IMR-90 (cell line): ENCODE measurements around the gene SUGP2. TPM values are rescaled to one million over a fixed set of nuclear protein-coding genes. Genes with fewer than 3 reads are reported as not detected.

ENCODE experiments used
- ATAC-seq: fragments of 200-7000 bp; cut with Tn5 transposase; 2 replicates; pipeline ENCODE4 v1.9.1; 2020; ENCODE audit warnings: low read depth, mild to moderate bottlenecking, moderate library complexity
- BruUV-seq: library from RNA; stranded (reverse); fragments of 400-500 nt; replicated peaks from 2 replicates; lab custom pipeline; 2021; lab: Mats Ljungman, UMichigan
- CTCF ChIA-PET: fragments of 300-600 bp; formaldehyde crosslinking; extraction: SDS; loops from one replicate; lab custom pipeline; 2021; ENCODE audit warnings: antibody characterized with exemption; lab: Yijun Ruan, JAX
- POLR2A ChIA-PET: fragments of 300-600 bp; sonication (Branson Sonifier 250); formaldehyde crosslinking; loops from one replicate; lab custom pipeline; 2022; ENCODE audit warnings: antibody characterized with exemption; ENCODE audit not compliant: unreplicated experiment; lab: Charles Lee
- DNase-seq: peaks from one replicate; pipeline ENCODE4 v3.0.0; 2013
- H2AFZ ChIP-seq: replicated peaks from 2 replicates; pipeline ENCODE3; 2013; ENCODE audit warnings: low read length, mild to moderate bottlenecking; ENCODE audit not compliant: poor library complexity
- H2AK5ac ChIP-seq: 2 replicates; pipeline ENCODE4 v1.6.1; 2013; ENCODE audit warnings: low read depth, low read length, inconsistent platforms
- H2AK9ac ChIP-seq: replicated peaks from 2 replicates; pipeline ENCODE3; 2013; ENCODE audit warnings: mild to moderate bottlenecking, low read depth, low read length, moderate library complexity; ENCODE audit not compliant: poor library complexity
- H2BK120ac ChIP-seq: 2 replicates; pipeline ENCODE4 v1.6.1; 2013; ENCODE audit warnings: low read depth, low read length, inconsistent platforms
- H2BK15ac ChIP-seq: 3 replicates; pipeline ENCODE4 v1.6.1; 2013; ENCODE audit warnings: low read depth, low read length, inconsistent platforms
- H2BK20ac ChIP-seq: 2 replicates; pipeline ENCODE4 v1.6.1; 2013; ENCODE audit warnings: low read depth, mild to moderate bottlenecking, inconsistent platforms, low read length, moderate library complexity
- H2BK5ac ChIP-seq: 2 replicates; pipeline ENCODE4 v1.6.1; 2013; ENCODE audit warnings: mild to moderate bottlenecking, low read depth, low read length, inconsistent platforms; ENCODE audit not compliant: poor library complexity, severe bottlenecking
- H3K14ac ChIP-seq: replicated peaks from 2 replicates; pipeline ENCODE4 v1.6.1; 2013; ENCODE audit warnings: low read depth, low read length, inconsistent platforms
- H3K18ac ChIP-seq: 2 replicates; pipeline ENCODE4 v1.6.1; 2013; ENCODE audit warnings: low read depth, low read length, control low read depth
- H3K23ac ChIP-seq: 2 replicates; pipeline ENCODE4 v1.6.1; 2013; ENCODE audit warnings: low read depth, low read length, inconsistent platforms
- H3K27ac ChIP-seq: 2 replicates; pipeline ENCODE4 v1.5.1; 2013; ENCODE audit warnings: mild to moderate bottlenecking, control low read depth, low read length; ENCODE audit not compliant: insufficient read depth
- H3K27me3 ChIP-seq: 2 replicates; pipeline ENCODE4 v1.6.1; 2013; ENCODE audit warnings: low read length; ENCODE audit not compliant: control insufficient read depth, insufficient read depth
- H3K36me3 ChIP-seq: 2 replicates; pipeline ENCODE4 v1.6.1; 2013; ENCODE audit warnings: low read length, mixed read lengths; ENCODE audit not compliant: control insufficient read depth, insufficient read depth
- H3K4ac ChIP-seq: 2 replicates; pipeline ENCODE4 v1.6.1; 2013; ENCODE audit warnings: low read depth, low read length, inconsistent platforms
- H3K4me1 ChIP-seq: 2 replicates; pipeline ENCODE4 v1.6.1; 2013; ENCODE audit warnings: low read length, mixed read lengths; ENCODE audit not compliant: control insufficient read depth, insufficient read depth
- H3K4me2 ChIP-seq: 2 replicates; pipeline ENCODE4 v1.6.1; 2013; ENCODE audit warnings: low read depth, mild to moderate bottlenecking, control low read depth, low read length, moderate library complexity
- H3K4me3 ChIP-seq: 2 replicates; pipeline ENCODE4 v1.5.1; 2013; ENCODE audit warnings: low read depth, mild to moderate bottlenecking, control low read depth, low read length, moderate library complexity; ENCODE audit not compliant: insufficient read depth
- H3K56ac ChIP-seq: 2 replicates; pipeline ENCODE4 v1.6.1; 2013; ENCODE audit warnings: low read length, inconsistent platforms; ENCODE audit not compliant: insufficient read depth; ENCODE audit errors: extremely low read depth
- H3K79me1 ChIP-seq, 2 experiments: 2 replicates each; pipeline ENCODE4 v1.6.1; 2013; ENCODE audit warnings: low read length in 2 of 2, inconsistent platforms in 1 of 2, low read depth in 1 of 2
- H3K9ac ChIP-seq: 2 replicates; pipeline ENCODE4 v1.6.1; 2013; ENCODE audit warnings: low read depth, low read length, control low read depth
- H3K9me1 ChIP-seq: 2 replicates; pipeline ENCODE4 v1.6.1; 2013; ENCODE audit warnings: low read length, inconsistent platforms; ENCODE audit not compliant: insufficient read depth
- H3K9me3 ChIP-seq: 2 replicates; pipeline ENCODE4 v1.6.1; 2013; ENCODE audit warnings: low read length; ENCODE audit not compliant: control insufficient read depth, insufficient read depth
- H4K20me1 ChIP-seq: 2 replicates; pipeline ENCODE4 v1.6.1; 2013; ENCODE audit warnings: low read length, inconsistent platforms; ENCODE audit not compliant: insufficient read depth
- H4K5ac ChIP-seq: 2 replicates; pipeline ENCODE4 v1.6.1; 2013; ENCODE audit warnings: mild to moderate bottlenecking, low read depth, low read length, control low read depth
- H4K8ac ChIP-seq, 2 experiments: 2 replicates each; pipeline ENCODE4 v1.6.1; 2013; ENCODE audit warnings: low read depth in 2 of 2, low read length in 2 of 2, control low read depth in 1 of 2, inconsistent platforms in 1 of 2
- H4K91ac ChIP-seq: 2 replicates; pipeline ENCODE4 v1.6.1; 2013; ENCODE audit warnings: low read depth, low read length, inconsistent platforms; ENCODE audit not compliant: insufficient read depth
- BHLHE40 ChIP-seq: fragments of 150-350 bp; IDR thresholded peaks from 2 replicates; pipeline ENCODE4 v1.6.1; 2016; ENCODE audit warnings: mild to moderate bottlenecking, low read depth, low read length
- CHD1 ChIP-seq: IDR thresholded peaks from 2 replicates; pipeline ENCODE4 v1.6.1; 2012; ENCODE audit warnings: low read depth, low read length, improper control_type of control experiment
- CTCF ChIP-seq: conservative IDR thresholded peaks from 2 replicates; pipeline ENCODE4 v1.5.1; 2012; ENCODE audit warnings: mild to moderate bottlenecking, low read depth, low read length, improper control_type of control experiment
- FOS ChIP-seq: fragments of 150-350 bp; IDR thresholded peaks from 2 replicates; pipeline ENCODE4 v1.6.1; 2016; ENCODE audit warnings: low read depth, low read length
- NFE2L2 ChIP-seq: fragments of 150-350 bp; IDR thresholded peaks from 2 replicates; pipeline ENCODE4 v1.6.1; 2016; ENCODE audit warnings: low read depth, mild to moderate bottlenecking, low read length
- POLR2A ChIP-seq: IDR thresholded peaks from 2 replicates; pipeline ENCODE4 v1.6.1; 2012; ENCODE audit warnings: mild to moderate bottlenecking, low read depth, low read length
- RAD21 ChIP-seq: IDR thresholded peaks from 2 replicates; pipeline ENCODE4 v1.6.1; 2012; ENCODE audit warnings: low read length, improper control_type of control experiment
- RCOR1 ChIP-seq: IDR thresholded peaks from 2 replicates; pipeline ENCODE4 v1.6.1; 2012; ENCODE audit warnings: mild to moderate bottlenecking, low read length, improper control_type of control experiment; ENCODE audit not compliant: insufficient replicate concordance
- RFX5 ChIP-seq: IDR thresholded peaks from 2 replicates; pipeline ENCODE4 v1.8.0; 2012; ENCODE audit warnings: low read depth, mild to moderate bottlenecking, low read length, moderate library complexity
- SMC3 ChIP-seq: fragments of 150-350 bp; IDR thresholded peaks from 2 replicates; pipeline ENCODE4 v1.6.1; 2016; ENCODE audit warnings: low read depth, mild to moderate bottlenecking, antibody characterized with exemption, low read length, moderate library complexity
- WGBS, 2 experiments: methylation state at CpG; one replicate each; pipeline versions ENCODE4 v1.1.5 to v1.1.7; 2013; ENCODE audit warnings: missing lambda C conversion rate in 2 of 2; ENCODE audit not compliant: insufficient read length in 1 of 2; ENCODE audit errors: extremely low coverage in 2 of 2; 5-methylcytosine and 5-hydroxymethylcytosine counted together
- dilution Hi-C: fragments of 300-500 bp; cut with HindIII; formaldehyde crosslinking; loops from one replicate; pipeline ENCODE4 v1.14.3; 2018; ENCODE audit warnings: low sequenced_read_pairs; ENCODE audit not compliant: unreplicated experiment
- in situ Hi-C: fragments of 300-500 bp; cut with MboI; formaldehyde crosslinking; loops from 3 replicates; pipeline ENCODE4 v1.14.3; 2019; ENCODE audit warnings: low sequenced_read_pairs, inconsistent platforms, mixed read lengths
- intact Hi-C: fragments of 100-400 bp; cut with micrococcal nuclease; formaldehyde crosslinking; loops from 2 replicates; pipeline ENCODE4 v1.10.0; 2022
- polyA plus RNA-seq, 3 experiments: library from polyadenylated mRNA; depleted of rRNA; stranded (reverse); fragments of >200 nt; gene quantifications; 2 replicates each; pipeline ENCODE4 v1.2.3, GENCODE V29; 2012; ENCODE audit warnings: low replicate concordance in 1 of 3
- total RNA-seq: library from RNA; depleted of rRNA; stranded (reverse); fragments of >200 nt; gene quantifications from 2 replicates; pipeline ENCODE4 v1.2.3, GENCODE V29; 2012

Gene SUGP2
- total and polyA plus RNA-seq, 2 of the 4 experiments (the other 2 are of a cell fraction): 25.8 to 69.2 TPM

GRCh38 chr19:19055701-19056100 lies 22.4 kb upstream of the SUGP2 start:
- H3K36me3 ChIP-seq: peaks cover 63% of the 10 kb centered on the region
- no peak for TF ChIP-seq BHLHE40
- no peak for TF ChIP-seq RCOR1
- TF ChIP-seq POLR2A: no peak
- TF ChIP-seq NFE2L2: no peak
- no peak for TF ChIP-seq CTCF
- TF ChIP-seq RAD21: no peak
- no peak for TF ChIP-seq RFX5
- no peak for TF ChIP-seq CHD1
- TF ChIP-seq FOS: no peak
- TF ChIP-seq SMC3: no peak
- H3K4me2 ChIP-seq: no peak overlapping the region
- no peak overlapping the region for H3K4ac ChIP-seq
- H3K18ac ChIP-seq: no peak overlapping the region
- H3K56ac ChIP-seq: no peak overlapping the region
- no TSS peak for BruUV-seq
- H3K9me3 ChIP-seq: no peaks in the 10 kb centered on the region
- peaks cover 0 to 15% of the 10 kb centered on the region in 2 experiments; a peak in 1 of 4 replicates for H3K79me1 ChIP-seq
- H4K8ac ChIP-seq: no peak overlapping the region
- H2BK20ac ChIP-seq: no peak overlapping the region
- intact Hi-C loops (no loop called here), dilution Hi-C loops (no loop called here), in situ Hi-C loops (no loop called here)
- no peak overlapping the region for H3K27ac ChIP-seq
- H3K27me3 ChIP-seq: no peaks in the 10 kb centered on the region
- no peak overlapping the region for H2AK9ac ChIP-seq
- ChIA-PET CTCF (no interaction called here), POLR2A (no interaction called here)
- no CpG with 5 or more reads among the region's 13 CpGs for WGBS, 2 experiments
- H3K14ac ChIP-seq: no peak overlapping the region
- H4K5ac ChIP-seq: no peak overlapping the region
- no peak for ATAC-seq
- no peaks in the 10 kb centered on the region; the same call in 1 of the 2 replicates for H3K9me1 ChIP-seq
- H4K20me1 ChIP-seq: no peaks in the 10 kb centered on the region; the same call in 1 of the 2 replicates
- H2BK15ac ChIP-seq: no peak overlapping the region
- H3K23ac ChIP-seq: no peak overlapping the region
- H2BK120ac ChIP-seq: no peak overlapping the region
- H3K9ac ChIP-seq: no peak overlapping the region
- no peaks in the 10 kb centered on the region for H3K4me1 ChIP-seq
- H2AK5ac ChIP-seq: no peak overlapping the region
- no peak overlapping the region for H4K91ac ChIP-seq
- no peak overlapping the region for H3K4me3 ChIP-seq
- DNase-seq: no peak
- no peak overlapping the region for H2BK5ac ChIP-seq
- no peak overlapping the region for H2AFZ ChIP-seq
